Sigmoid colon (tissue), 7 donors: Measurements from ENCODE around the gene ABCF3. TPM values are rescaled to one million over a fixed set of nuclear protein-coding genes. Genes with fewer than 3 reads are reported as not detected.

Experiments
- DNase-seq: peaks from one replicate; pipeline ENCODE4 v3.0.0-alpha.2; 2019
- H3K27ac ChIP-seq, 4 donors: fragments of 200-600 bp; sonication (generic); one replicate each; pipeline ENCODE4 v1.5.1; 2016 to 2019; ENCODE audit warnings: mild to moderate bottlenecking in 1 of 4
- H3K27me3 ChIP-seq, 3 donors: fragments of 200-600 bp; sonication (generic); one replicate each; pipeline ENCODE4 v1.5.1; 2019; ENCODE audit warnings: mild to moderate bottlenecking in 1 of 3
- H3K36me3 ChIP-seq, 4 donors: fragments of 200-600 bp; sonication (generic); one replicate each; pipeline ENCODE4 v1.5.1; 2016 to 2019
- H3K4me1 ChIP-seq, 4 donors: fragments of 200-600 bp; sonication (generic); one replicate each; pipeline ENCODE4 v1.5.1; 2017 to 2019
- H3K4me3 ChIP-seq, 4 donors: fragments of 200-600 bp; sonication (generic); one replicate each; pipeline ENCODE4 v1.5.1; 2017 to 2019; ENCODE audit warnings: mild to moderate bottlenecking in 2 of 4, moderate library complexity in 1 of 4
- H3K9me3 ChIP-seq, 4 donors: fragments of 200-600 bp in 3 of 4; sonication (generic) in 3 of 4; one replicate each; pipeline versions ENCODE4 v1.5.1 to v1.6.1; 2013 to 2019
- EP300 ChIP-seq, 4 donors: sonication (generic); formaldehyde crosslinking; IDR thresholded peaks; one replicate each; pipeline ENCODE4 v1.6.1; 2017; ENCODE audit warnings: antibody characterized with exemption in 4 of 4
- POLR2A ChIP-seq, 2 donors: fragments of 450-650 bp; IDR thresholded peaks; one replicate each; pipeline ENCODE4 v1.6.1; 2016; ENCODE audit warnings: antibody characterized with exemption in 2 of 2, mild to moderate bottlenecking in 2 of 2, moderate library complexity in 2 of 2
- POLR2AphosphoS5 ChIP-seq, 4 donors: sonication (generic); formaldehyde crosslinking; IDR thresholded peaks; one replicate each; pipeline ENCODE4 v1.6.1; 2017; ENCODE audit warnings: antibody characterized with exemption in 4 of 4
- WGBS, 2 donors: extraction: QIAGEN DNeasy Blood & Tissue Kit; methylation state at CpG; one replicate each; pipeline ENCODE4 v1.1.7; 2013; 5-methylcytosine and 5-hydroxymethylcytosine counted together
- intact Hi-C: fragments of 100-400 bp; cut with DNase I; formaldehyde crosslinking; loops from one replicate; pipeline ENCODE4 v1.15.1; 2023
- polyA plus RNA-seq, 3 donors: library from polyadenylated mRNA; stranded (reverse); fragments of 200-250 nt; gene quantifications; one replicate each; pipeline ENCODE4 v1.2.3, GENCODE V29; 2013
- total RNA-seq, 4 donors: library from RNA; depleted of rRNA; stranded (reverse); fragments of >200 nt; gene quantifications; one replicate each; pipeline ENCODE4 v1.1.0, GENCODE V29; 2016
- TF ChIP-seq, protein P1 (sequence below), 4 experiments: fragments of 450-650 bp in 3 of 4; fragments of 200-600 bp in 1 of 4; IDR thresholded peaks; one replicate each; pipeline ENCODE4 v1.5.1; 2016 to 2019; ENCODE audit warnings: antibody characterized with exemption in 4 of 4, mild to moderate bottlenecking in 3 of 4, moderate library complexity in 2 of 4
- donor health status: healthy with polysubstance abuse.
- donor health status: Bipolar disorder and iron deficiency.
- donor health status: healthy.

Gene ABCF3
- total and polyA plus RNA-seq, 7 donors: 32.4 to 51.3 (median 41.3) TPM

DNA sequence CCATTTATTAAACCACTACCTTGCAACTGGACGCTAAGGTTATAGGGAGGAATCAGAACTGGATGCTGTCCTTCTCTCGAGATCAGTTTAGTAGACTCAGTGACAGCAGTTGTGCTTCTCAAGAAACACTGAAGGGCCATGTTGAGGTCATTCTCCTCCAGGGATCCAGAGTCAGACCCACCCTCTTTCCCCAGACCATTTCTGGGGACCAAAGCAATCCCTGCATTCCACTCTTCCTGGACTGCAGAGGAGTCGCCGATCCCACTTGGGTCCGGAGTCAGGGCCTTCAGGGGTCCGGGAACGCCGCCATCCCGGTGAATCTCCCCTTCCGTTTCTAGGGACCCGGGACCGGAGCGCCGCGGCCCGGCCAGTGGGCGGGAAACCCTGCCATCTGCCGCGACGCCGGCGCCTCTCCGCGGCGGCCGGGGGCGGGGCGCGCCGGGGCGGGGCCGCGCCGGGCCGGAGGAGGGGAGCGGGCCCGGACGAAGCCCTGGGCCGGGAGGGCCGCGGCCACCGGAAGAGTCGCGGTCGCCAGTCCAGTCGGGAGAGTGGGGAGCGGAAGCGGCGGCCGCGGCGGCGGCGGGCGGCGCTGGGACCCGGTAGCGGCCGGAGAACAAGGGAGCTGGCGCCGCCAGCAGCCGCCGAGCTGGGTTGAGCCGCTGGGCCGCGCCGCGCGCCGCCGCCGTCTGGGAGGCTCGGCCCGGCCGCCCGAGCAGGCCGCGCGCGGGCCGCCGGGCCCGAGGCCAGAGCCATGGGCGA, 30.9 kb upstream of the ABCF3 start, which contains the start of gene DVL3:
Gene DVL3, plus strand, starts transcription at position 493 of the 759 bp plus-strand sequence. Its CDS starts 259 bp downstream, at position 752.
- Histone ChIP-seq H3K36me3 (no peaks in the 10 kb centered on the region), H3K27me3 (no peaks in the 10 kb centered on the region), H3K27ac (peak within 1 kb of the TSS; percentile 91 to 97 (median 94)), H3K4me3 (peak within 1 kb of the TSS; percentile 67 to 94 (median 80)), H3K4me1 (peaks cover 0 to 52% (median 47%) of the 10 kb centered on the region in 4 donors), H3K9me3 (no peaks in the 10 kb centered on the region)
- intact Hi-C loops: loop anchor here (2.0 kb wide), 2 partner anchors 20 kb away; partner anchors contain the start of genes AP2M1 and EIF2B5
- TF ChIP-seq, protein P1, sequence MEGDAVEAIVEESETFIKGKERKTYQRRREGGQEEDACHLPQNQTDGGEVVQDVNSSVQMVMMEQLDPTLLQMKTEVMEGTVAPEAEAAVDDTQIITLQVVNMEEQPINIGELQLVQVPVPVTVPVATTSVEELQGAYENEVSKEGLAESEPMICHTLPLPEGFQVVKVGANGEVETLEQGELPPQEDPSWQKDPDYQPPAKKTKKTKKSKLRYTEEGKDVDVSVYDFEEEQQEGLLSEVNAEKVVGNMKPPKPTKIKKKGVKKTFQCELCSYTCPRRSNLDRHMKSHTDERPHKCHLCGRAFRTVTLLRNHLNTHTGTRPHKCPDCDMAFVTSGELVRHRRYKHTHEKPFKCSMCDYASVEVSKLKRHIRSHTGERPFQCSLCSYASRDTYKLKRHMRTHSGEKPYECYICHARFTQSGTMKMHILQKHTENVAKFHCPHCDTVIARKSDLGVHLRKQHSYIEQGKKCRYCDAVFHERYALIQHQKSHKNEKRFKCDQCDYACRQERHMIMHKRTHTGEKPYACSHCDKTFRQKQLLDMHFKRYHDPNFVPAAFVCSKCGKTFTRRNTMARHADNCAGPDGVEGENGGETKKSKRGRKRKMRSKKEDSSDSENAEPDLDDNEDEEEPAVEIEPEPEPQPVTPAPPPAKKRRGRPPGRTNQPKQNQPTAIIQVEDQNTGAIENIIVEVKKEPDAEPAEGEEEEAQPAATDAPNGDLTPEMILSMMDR (IDR thresholded peaks at IDR 0.05): no peak
- TF ChIP-seq POLR2AphosphoS5 (IDR thresholded peaks at IDR 0.05): peak; percentile 36 to 84 (median 68)
- peak; percentile 81 for DNase-seq
- WGBS, 2 donors: 1% methylated on average over 84 of the region's 84 CpGs

DNA sequence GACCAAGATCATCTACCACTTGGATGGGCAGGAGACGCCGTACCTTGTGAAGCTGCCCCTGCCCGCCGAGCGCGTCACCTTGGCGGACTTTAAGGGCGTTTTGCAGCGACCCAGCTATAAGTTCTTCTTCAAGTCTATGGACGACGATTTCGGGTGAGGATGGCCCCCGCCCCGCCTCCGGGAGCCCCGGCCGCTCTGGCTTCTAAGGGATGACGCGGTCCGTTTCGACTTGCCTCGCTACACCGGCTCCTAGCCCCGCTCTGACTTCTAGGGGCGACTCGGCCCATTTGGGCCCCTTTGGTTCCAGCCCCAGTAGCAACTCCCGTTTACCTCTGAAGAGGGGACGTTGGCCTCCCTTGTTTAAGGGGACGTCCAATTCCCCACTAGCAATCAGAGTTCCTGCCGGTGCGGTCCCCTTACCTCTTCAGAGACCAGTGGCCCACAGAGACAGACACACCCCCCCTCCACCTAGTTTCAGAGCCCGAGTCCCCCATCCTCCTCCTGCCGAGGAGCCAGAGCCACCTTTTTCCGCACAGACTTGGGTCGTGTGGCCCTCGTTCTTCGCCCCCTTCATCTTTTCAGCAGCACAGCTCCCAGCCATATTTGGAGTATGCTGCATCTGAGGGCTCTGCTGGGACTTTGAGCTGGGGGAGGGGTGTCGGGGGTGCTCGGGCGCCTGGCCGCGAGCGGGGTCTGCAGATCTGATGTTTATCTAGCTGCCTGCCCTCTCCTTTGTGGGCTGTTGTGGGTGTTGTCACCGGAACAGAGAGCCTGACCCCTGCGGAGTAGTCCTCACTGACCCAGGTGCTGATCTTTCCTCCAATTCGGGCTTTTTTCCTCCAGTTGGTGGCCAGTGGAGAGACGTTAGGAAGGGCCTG, 30.1 kb upstream of the ABCF3 start:
- intact Hi-C loops: loop anchor here (2.0 kb wide), 2 partner anchors 19 to 21 kb away; partner anchors contain the start of genes AP2M1 and EIF2B5
- Histone ChIP-seq H3K9me3 (no peaks in the 10 kb centered on the region), H3K36me3 (no peaks in the 10 kb centered on the region), H3K27me3 (no peaks in the 10 kb centered on the region), H3K4me3 (peak overlapping the region; percentile 67 to 94 (median 80)), H3K27ac (peak overlapping the region; percentile 91 to 97 (median 94)), H3K4me1 (peaks cover 0 to 60% (median 55%) of the 10 kb centered on the region in 4 donors)
- DNase-seq: peak; percentile 79
- TF ChIP-seq EP300 (IDR thresholded peaks at IDR 0.05) (no peak), POLR2AphosphoS5 (IDR thresholded peaks at IDR 0.05) (no peak), POLR2A (IDR thresholded peaks at IDR 0.05) (no peak)
- TF ChIP-seq, protein P1 (IDR thresholded peaks at IDR 0.05): no peak
- 0 to 1% methylated on average over 47 of the region's 47 CpGs for WGBS, 2 donors

DNA sequence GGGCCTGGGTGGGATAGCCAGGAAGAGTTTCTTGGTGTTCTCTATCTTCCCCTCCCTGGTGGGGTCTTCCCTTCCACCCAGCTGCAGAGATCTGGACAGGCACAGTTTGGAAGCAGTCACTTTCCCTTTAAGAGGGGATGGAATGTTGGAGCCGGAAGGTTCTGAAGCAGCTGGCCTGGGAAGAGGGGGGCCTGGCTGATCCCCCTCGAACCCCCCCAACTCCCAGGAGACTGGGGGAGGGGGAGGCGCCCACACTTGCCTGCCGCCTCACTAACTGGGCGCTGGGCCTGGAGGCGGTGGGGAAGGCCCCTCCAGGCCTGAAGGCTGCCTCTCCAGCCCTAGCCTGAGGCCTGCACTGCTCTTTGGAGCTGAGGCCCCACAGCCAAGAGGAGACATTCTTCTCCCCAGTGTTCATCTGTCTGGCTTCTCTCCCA, 29.5 kb upstream of the ABCF3 start:
- DNase-seq: peak; percentile 88
- Histone ChIP-seq H3K36me3 (no peaks in the 10 kb centered on the region), H3K9me3 (no peaks in the 10 kb centered on the region), H3K27ac (peak overlapping the region; percentile 91 to 97 (median 94)), H3K27me3 (no peaks in the 10 kb centered on the region), H3K4me1 (peaks cover 0 to 66% (median 62%) of the 10 kb centered on the region in 4 donors), H3K4me3 (peak overlapping the region; percentile 67 to 94 (median 80))
- intact Hi-C loops: no loop called here
- 4 to 8% methylated on average over 6 of the region's 6 CpGs for WGBS, 2 donors
- TF ChIP-seq POLR2AphosphoS5 (IDR thresholded peaks at IDR 0.05) (peak; percentile 7 to 69 (median 50)), EP300 (IDR thresholded peaks at IDR 0.05) (peak in 1 of 4 donors; percentile 12)
- TF ChIP-seq, protein P1 (IDR thresholded peaks at IDR 0.05): no peak

DNA sequence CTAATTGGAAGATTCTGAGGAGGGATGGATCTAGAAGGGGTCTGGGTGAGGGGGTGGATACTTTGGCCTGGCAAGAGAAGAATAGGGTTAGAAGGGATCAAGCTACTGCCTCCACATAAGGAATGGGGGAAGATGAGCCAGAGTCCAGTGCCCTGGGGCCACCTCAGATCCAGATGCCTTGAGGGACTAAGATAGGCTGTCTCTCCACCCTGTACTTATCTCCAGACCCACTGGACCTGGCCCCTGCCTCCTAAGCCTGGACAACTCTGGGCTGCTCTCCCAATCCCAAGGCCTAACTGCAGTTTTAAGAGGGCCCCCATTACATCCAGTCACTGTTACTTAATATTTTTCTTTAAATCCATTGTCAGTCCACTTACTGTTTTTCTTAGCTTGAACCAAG, 28.8 kb upstream of the ABCF3 start:
- peak overlapping the region; percentile 67 to 94 (median 80) for H3K4me3 ChIP-seq
- H3K27ac ChIP-seq: peak overlapping the region; percentile 91 to 97 (median 94)
- intact Hi-C loops: no loop called here
- no peaks in the 10 kb centered on the region for H3K36me3 ChIP-seq
- H3K4me1 ChIP-seq: peaks cover 0 to 73% (median 68%) of the 10 kb centered on the region in 4 donors
- H3K9me3 ChIP-seq: no peaks in the 10 kb centered on the region
- TF ChIP-seq POLR2A (IDR thresholded peaks at IDR 0.05) (no peak), POLR2AphosphoS5 (IDR thresholded peaks at IDR 0.05) (no peak)
- no peak for DNase-seq
- no peaks in the 10 kb centered on the region for H3K27me3 ChIP-seq
